Tibial nerve (tissue), 4 donors: ENCODE measurements around the gene HSPD1.

ENCODE experiments used
- EP300 ChIP-seq, 2 donors: sonication (generic); formaldehyde crosslinking; IDR thresholded peaks; one replicate each; pipeline ENCODE4 v1.6.1; 2017; ENCODE audit warnings: antibody characterized with exemption in 2 of 2, mild to moderate bottlenecking in 1 of 2
- POLR2A ChIP-seq, 2 donors: fragments of 450-650 bp; IDR thresholded peaks; one replicate each; pipeline ENCODE4 v1.6.1; 2017; ENCODE audit warnings: antibody characterized with exemption in 2 of 2, mild to moderate bottlenecking in 2 of 2, moderate library complexity in 2 of 2
- TF ChIP-seq, protein P1 (sequence below), 5 experiments: fragments of 200-600 bp in 3 of 5; fragments of 450-650 bp in 2 of 5; sonication (generic) in 3 of 5; IDR thresholded peaks; one replicate each; pipeline ENCODE4 v1.5.1; 2016 to 2019; ENCODE audit warnings: antibody characterized with exemption in 5 of 5, mild to moderate bottlenecking in 3 of 5, moderate library complexity in 2 of 5

DNA sequence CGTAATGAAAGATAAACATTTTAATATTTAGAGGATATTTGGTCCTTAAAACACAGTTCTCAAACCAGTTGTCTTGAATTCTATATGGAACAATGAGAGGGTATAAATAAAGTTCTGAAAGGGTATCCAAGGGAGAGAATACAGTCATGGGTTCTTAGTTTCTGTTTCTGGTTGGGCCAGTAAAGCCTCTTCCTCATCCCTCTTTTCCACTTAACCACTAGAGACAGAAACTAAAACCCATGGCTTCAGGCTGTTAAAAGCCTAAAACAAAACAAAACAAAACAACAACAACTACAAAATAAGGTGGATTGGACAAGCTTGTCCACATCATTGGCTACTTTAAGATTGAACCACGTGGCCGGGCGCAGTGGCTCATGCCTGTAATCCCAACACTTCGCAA, 27.5 kb downstream of the HSPD1 start:
- TF ChIP-seq, protein P1, sequence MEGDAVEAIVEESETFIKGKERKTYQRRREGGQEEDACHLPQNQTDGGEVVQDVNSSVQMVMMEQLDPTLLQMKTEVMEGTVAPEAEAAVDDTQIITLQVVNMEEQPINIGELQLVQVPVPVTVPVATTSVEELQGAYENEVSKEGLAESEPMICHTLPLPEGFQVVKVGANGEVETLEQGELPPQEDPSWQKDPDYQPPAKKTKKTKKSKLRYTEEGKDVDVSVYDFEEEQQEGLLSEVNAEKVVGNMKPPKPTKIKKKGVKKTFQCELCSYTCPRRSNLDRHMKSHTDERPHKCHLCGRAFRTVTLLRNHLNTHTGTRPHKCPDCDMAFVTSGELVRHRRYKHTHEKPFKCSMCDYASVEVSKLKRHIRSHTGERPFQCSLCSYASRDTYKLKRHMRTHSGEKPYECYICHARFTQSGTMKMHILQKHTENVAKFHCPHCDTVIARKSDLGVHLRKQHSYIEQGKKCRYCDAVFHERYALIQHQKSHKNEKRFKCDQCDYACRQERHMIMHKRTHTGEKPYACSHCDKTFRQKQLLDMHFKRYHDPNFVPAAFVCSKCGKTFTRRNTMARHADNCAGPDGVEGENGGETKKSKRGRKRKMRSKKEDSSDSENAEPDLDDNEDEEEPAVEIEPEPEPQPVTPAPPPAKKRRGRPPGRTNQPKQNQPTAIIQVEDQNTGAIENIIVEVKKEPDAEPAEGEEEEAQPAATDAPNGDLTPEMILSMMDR (IDR thresholded peaks at IDR 0.05): no peak
- TF ChIP-seq POLR2A (IDR thresholded peaks at IDR 0.05): no peak
- TF ChIP-seq EP300 (IDR thresholded peaks at IDR 0.05): no peak
